C4-2B (cell line): ENCODE data around the gene ATP11C.

Experiments
- CTCF ChIP-seq: fragments of 450-650 bp; conservative IDR thresholded peaks from 2 replicates; pipeline ENCODE4 v1.5.1; 2017; ENCODE audit warnings: mild to moderate bottlenecking
- ZFX ChIP-seq: fragments of 450-650 bp; IDR thresholded peaks from 2 replicates; pipeline ENCODE4 v1.6.1; 2017

- TF ChIP-seq CTCF, result no peak
- TF ChIP-seq ZFX, result no peak
These were observed 224.8 kb downstream of the ATP11C start, which contains the start of gene MCF2 for GRCh38 chrX:139708067-139708466.
